ENCODE data around the gene EIF4G3. TPM values are rescaled to one million over a fixed set of nuclear protein-coding genes. Genes with fewer than 3 reads are reported as not detected.

EIF4G3 gene
- total and polyA plus RNA-seq, 10 of the 15 experiments (the other 5 are each of a cell fraction or from before 2014, with no cell fraction given): 7.4 to 45.1 (median 29.1) TPM

GRCh38 chr1:20787029-20787839 lies 389.5 kb downstream of the EIF4G3 start, which contains the start of gene HP1BP3:
TSS of gene HP1BP3 (minus strand) at chr1:20787307. CDS start at chr1:20780440, 6,867 bp downstream.
- intact Hi-C loops (cut with micrococcal nuclease; ENCODE audit: unreplicated experiment): loop anchor here (2.0 to 10.0 kb wide), 2 partner anchors 126 to 388 kb away; partner anchors contain the start of genes DDOST and EIF4G3
- SMC1A ChIA-PET (ENCODE audit: uncharacterized antibody, unreplicated experiment): interaction anchor here (0.6 to 2.8 kb wide), 7 partner anchors 13 to 408 kb away, joined by 3 to 9 read pairs (median 3); no protein-coding TSS in a partner anchor
- H3K4me2 ChIP-seq (ENCODE audit: control insufficient read depth, insufficient read depth): peak within 1 kb of the TSS; percentile 57
- peak within 1 kb of the TSS; percentile 92 for H3K9ac ChIP-seq (ENCODE audit: control insufficient read depth, insufficient read depth, low read length)
- WGBS (ENCODE audit: insufficient coverage, insufficient replicate concordance, low lambda C conversion rate, missing lambda C conversion rate): under 1% methylated on average over 53 of the region's 99 CpGs
- H3K4me1 ChIP-seq (ENCODE audit: control insufficient read depth, insufficient read depth, low read length): peaks cover 8% of the 10 kb centered on the region; the same call in 1 of the 2 replicates
- peak within 1 kb of the TSS; percentile 96 for H3K27ac ChIP-seq (ENCODE audit: control insufficient read depth, insufficient read depth)
- POLR2A ChIA-PET: interaction anchor here (0.6 to 1.7 kb wide), 11 partner anchors 9 to 389 kb away, joined by 3 to 7 read pairs (median 5); partner anchors contain the start of gene SH2D5
- peak; percentile 65 for ATAC-seq
- RAD21 ChIA-PET (ENCODE audit: unreplicated experiment): interaction anchor here (0.6 to 2.3 kb wide), 5 partner anchors 18 to 582 kb away, joined by 4 to 7 read pairs (median 5); no protein-coding TSS in a partner anchor
- H4K20me1 ChIP-seq (ENCODE audit: control insufficient read depth, insufficient read depth): no peaks in the 10 kb centered on the region
- in situ Hi-C loops (cut with MboI): no loop called here
- H3K4me3 ChIP-seq: peak within 1 kb of the TSS; percentile 79
- peaks cover 42% of the 10 kb centered on the region for H3K79me2 ChIP-seq (ENCODE audit: control insufficient read depth, insufficient read depth, low read length)
- FAIRE-seq: no peak
- H3K9me3 ChIP-seq (replicated peaks; ENCODE audit: control insufficient read depth, insufficient read depth, low read length): no peaks in the 10 kb centered on the region
- CTCF ChIA-PET: interaction anchor here (0.7 to 1.5 kb wide), 4 partner anchors 91 to 408 kb away, joined by 3 to 5 read pairs (median 4); no protein-coding TSS in a partner anchor
- H3K27me3 ChIP-seq (replicated peaks in 1 of 2; ENCODE audit: control insufficient read depth in 2 of 2, insufficient read depth in 2 of 2, low read length in 1 of 2): no peaks in the 10 kb centered on the region
- peak within 1 kb of the TSS; percentile 94 for H2AFZ ChIP-seq (ENCODE audit: control insufficient read depth, low read depth, low read length)
- no peaks in the 10 kb centered on the region for H3K36me3 ChIP-seq (ENCODE audit: control insufficient read depth in 2 of 2, insufficient read depth in 2 of 2, low read length in 1 of 2)
- BruUV-seq (replicated peaks): TSS peak; percentile 88
- DNase-seq (ENCODE audit: low read depth, low spot score): no peak
- TF ChIP-seq ZBTB40 (IDR thresholded peaks at IDR 0.05; ENCODE audit: borderline replicate concordance) (peak; percentile 52; the same call in 1 of the 2 replicates), TARDBP (IDR thresholded peaks at IDR 0.05; ENCODE audit: borderline replicate concordance) (no peak), DPF2 (IDR thresholded peaks at IDR 0.05) (peak; percentile 54), IRF4 (IDR thresholded peaks at IDR 0.05; ENCODE audit: low read depth, low read length) (no peak), KLF5 (IDR thresholded peaks at IDR 0.05; ENCODE audit: partially characterized antibody) (peak; percentile 36), POLR2A (IDR thresholded peaks at IDR 0.05; ENCODE audit: low read depth, low read length) (peak; percentile 87), CREM (IDR thresholded peaks at IDR 0.05; ENCODE audit: low read depth) (no peak; the same call in none of the 2 replicates), SMARCA5 (IDR thresholded peaks at IDR 0.05) (peak; percentile 61; the same call in 1 of the 2 replicates), BCL3 (IDR thresholded peaks at IDR 0.05; ENCODE audit: borderline replicate concordance, insufficient read depth, low read depth, low read length, poor library complexity, severe bottlenecking) (no peak), RB1 (IDR thresholded peaks at IDR 0.05; ENCODE audit: borderline replicate concordance) (peak; percentile 52; the same call in 1 of the 2 replicates), SIX5 (IDR thresholded peaks at IDR 0.05; ENCODE audit: low read depth, low read length, severe bottlenecking) (no peak), JUND (IDR thresholded peaks at IDR 0.05; ENCODE audit: low read depth, low read length) (no peak), SPI1 (IDR thresholded peaks at IDR 0.05; ENCODE audit: borderline replicate concordance, insufficient read depth, low read depth, low read length) (no peak), JUNB (IDR thresholded peaks at IDR 0.05) (no peak), EED (IDR thresholded peaks at IDR 0.05; ENCODE audit: low read depth) (peak; percentile 12; the same call in 1 of the 2 replicates), STAT3 (IDR thresholded peaks at IDR 0.05; ENCODE audit: low read depth, low read length) (no peak), IKZF1 (conservative IDR thresholded peaks at IDR 0.05) (peak; percentile 80), EGR1 (IDR thresholded peaks at IDR 0.05; ENCODE audit: borderline replicate concordance in 1 of 2, low read depth in 2 of 2, low read length in 2 of 2) (peak in 1 of 2 experiments; percentile 37; a peak in 1 of 3 replicates), POU2F2 (IDR thresholded peaks at IDR 0.05; ENCODE audit: borderline replicate concordance, low read depth, low read length) (peak; percentile 56; the same call in 1 of the 3 replicates)

All from GM12878 (cell line).